SK-N-MC (cell line): ENCODE results near the gene SLC2A6.
"Not testable (repeated sequence)": the region's sequence is repeated elsewhere in the genome, so short reads cannot be mapped to it uniquely, and the experiment has no call there.

Experiments
- DNase-seq: peaks from one replicate; pipeline ENCODE4 v3.0.0-alpha.2; 2011; ENCODE audit warnings: low read depth, low spot score
- H3K27ac ChIP-seq: fragments of 200-600 bp; sonication (generic); 2 replicates; pipeline ENCODE4 v1.5.1; 2016; ENCODE audit warnings: mixed run types
- H3K36me3 ChIP-seq: fragments of 200-600 bp; sonication (generic); 2 replicates; pipeline ENCODE4 v1.6.1; 2017; ENCODE audit warnings: antibody characterized with exemption, low read length, mixed read lengths; ENCODE audit not compliant: insufficient read depth
- H3K4me3 ChIP-seq: fragments of 200-600 bp; sonication (generic); 2 replicates; pipeline ENCODE4 v1.5.1; 2016
- H3K9ac ChIP-seq: fragments of 200-600 bp; sonication (generic); 2 replicates; pipeline ENCODE4 v1.8.0; 2017; ENCODE audit warnings: mixed run types, mixed read lengths; ENCODE audit not compliant: insufficient read length
- H3K9me3 ChIP-seq: fragments of 200-600 bp; sonication (generic); 2 replicates; pipeline ENCODE4 v1.6.1; 2017; ENCODE audit warnings: low read depth, mild to moderate bottlenecking, antibody characterized with exemption, low read length, moderate library complexity, mixed read lengths
- EZH2 ChIP-seq: fragments of 200-600 bp; sonication (generic); IDR thresholded peaks from one replicate; pipeline ENCODE4 v1.6.1; 2017; ENCODE audit warnings: antibody characterized with exemption
- FOXP2 ChIP-seq: optimal IDR thresholded peaks from 2 replicates; pipeline ENCODE3; 2011; ENCODE audit warnings: mild to moderate bottlenecking, moderate library complexity; ENCODE audit not compliant: insufficient read depth; ENCODE audit errors: extremely low read length, control extremely low read depth
- POLR2AphosphoS5 ChIP-seq: IDR thresholded peaks from 2 replicates; pipeline ENCODE4 v1.6.1; 2012; ENCODE audit warnings: mild to moderate bottlenecking, low read depth, low read length, borderline replicate concordance

Gene SLC2A6

DNA sequence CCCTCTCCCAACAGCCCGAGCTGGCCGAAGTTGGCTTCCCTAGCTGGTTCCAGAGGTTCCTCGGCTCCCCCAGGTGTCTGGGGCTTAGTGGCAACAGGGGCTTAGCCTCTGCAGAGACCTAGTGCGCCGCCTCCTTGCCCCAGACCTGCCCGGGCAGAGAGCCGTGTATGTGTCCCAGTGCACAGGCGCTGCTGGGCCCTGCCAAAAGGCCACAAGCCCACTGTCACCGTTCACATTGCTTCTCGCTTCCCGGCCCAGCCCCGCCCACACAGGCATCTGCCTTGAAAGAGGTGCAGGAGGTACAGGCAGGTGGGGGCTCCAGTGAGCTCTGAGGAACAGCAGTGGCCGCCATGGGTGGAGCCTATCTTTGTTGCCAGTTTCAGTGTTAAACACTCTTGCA, 21.7 kb downstream of the SLC2A6 start:
- no peaks in the 10 kb centered on the region for H3K36me3 ChIP-seq
- H3K9ac ChIP-seq: no peak overlapping the region
- no peak overlapping the region for H3K27ac ChIP-seq
- DNase-seq: no peak
- no peaks in the 10 kb centered on the region for H3K9me3 ChIP-seq
- TF ChIP-seq EZH2: no peak
- H3K4me3 ChIP-seq: no peak overlapping the region

DNA sequence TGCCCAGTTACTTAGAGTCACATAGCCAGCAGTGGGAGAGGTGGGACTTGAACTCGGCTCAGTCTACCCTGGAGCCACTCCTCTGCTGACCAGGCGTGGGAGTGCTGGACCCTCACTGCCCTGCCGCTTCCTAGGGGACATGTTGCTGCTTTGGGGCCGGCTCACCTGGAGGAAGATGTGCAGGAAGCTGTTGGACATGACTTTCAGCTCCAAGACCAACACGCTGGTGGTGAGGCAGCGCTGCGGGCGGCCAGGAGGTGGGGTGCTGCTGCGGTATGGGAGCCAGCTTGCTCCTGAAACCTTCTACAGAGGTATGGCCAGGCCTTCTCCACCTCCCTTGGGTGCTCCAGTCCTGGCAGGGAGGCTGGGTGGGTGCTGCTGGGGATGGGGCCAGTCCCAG, 22.5 kb downstream of the SLC2A6 start:
- H3K9me3 ChIP-seq: no peaks in the 10 kb centered on the region
- H3K4me3 ChIP-seq: no peak overlapping the region
- no peak overlapping the region for H3K9ac ChIP-seq
- H3K27ac ChIP-seq: no peak overlapping the region
- H3K36me3 ChIP-seq: no peaks in the 10 kb centered on the region
- TF ChIP-seq FOXP2: no peak
- no peak for TF ChIP-seq EZH2
- TF ChIP-seq POLR2AphosphoS5: no peak
- DNase-seq: no peak

DNA sequence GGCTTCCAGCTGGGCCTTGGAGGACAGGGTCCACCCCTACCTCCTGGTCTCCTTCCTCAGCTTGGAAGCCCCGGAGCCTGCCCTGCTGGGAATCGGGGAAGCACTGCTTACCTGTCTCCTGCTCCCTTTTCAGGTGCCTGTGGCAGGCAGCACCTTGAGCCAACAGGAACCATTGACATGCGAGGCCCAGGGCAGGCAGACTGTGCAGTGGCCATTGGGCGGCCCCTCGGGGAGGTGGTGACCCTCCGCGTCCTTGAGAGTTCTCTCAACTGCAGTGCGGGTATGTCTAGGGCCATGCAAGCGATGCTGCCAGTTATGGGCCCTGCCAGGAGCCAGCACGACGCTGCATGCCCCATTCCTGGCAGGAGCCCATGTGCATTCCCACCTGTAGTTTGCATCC, 23.0 kb downstream of the SLC2A6 start:
- TF ChIP-seq FOXP2: no peak
- Histone ChIP-seq H3K9ac (no peak overlapping the region), H3K27ac (no peak overlapping the region), H3K4me3 (no peak overlapping the region), H3K9me3 (no peaks in the 10 kb centered on the region), H3K36me3 (no peaks in the 10 kb centered on the region)
- no peak for DNase-seq

DNA sequence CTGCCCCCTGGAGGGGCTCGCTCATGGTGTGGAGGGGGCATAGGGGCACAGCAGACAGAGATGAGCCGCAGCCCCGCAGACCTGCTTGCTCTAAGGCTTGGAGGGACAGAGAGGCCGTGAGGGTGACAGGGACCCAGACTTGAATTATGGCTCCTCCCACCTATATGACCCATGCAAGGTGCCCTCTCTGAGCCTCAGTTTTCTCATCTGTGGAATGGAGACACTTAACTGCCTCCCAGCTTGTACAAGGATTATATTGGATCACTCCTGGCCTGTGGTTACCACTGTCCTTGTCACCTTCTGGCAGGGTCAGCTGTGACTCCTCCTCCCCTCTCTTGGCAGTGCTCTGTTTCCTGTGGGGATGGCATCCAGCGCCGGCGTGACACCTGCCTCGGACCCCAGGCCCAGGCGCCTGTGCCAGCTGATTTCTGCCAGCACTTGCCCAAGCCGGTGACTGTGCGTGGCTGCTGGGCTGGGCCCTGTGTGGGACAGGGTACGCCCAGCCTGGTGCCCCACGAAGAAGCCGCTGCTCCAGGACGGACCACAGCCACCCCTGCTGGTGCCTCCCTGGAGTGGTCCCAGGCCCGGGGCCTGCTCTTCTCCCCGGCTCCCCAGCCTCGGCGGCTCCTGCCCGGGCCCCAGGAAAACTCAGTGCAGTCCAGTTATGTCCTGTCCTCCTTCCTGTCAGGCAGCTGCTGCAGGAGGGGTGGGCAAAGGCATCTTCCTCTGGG, 23.8 kb downstream of the SLC2A6 start:
- Histone ChIP-seq H3K9me3 (no peaks in the 10 kb centered on the region), H3K36me3 (no peaks in the 10 kb centered on the region), H3K27ac (no peak overlapping the region), H3K4me3 (no peak overlapping the region), H3K9ac (no peak overlapping the region)
- no peak for DNase-seq
- TF ChIP-seq POLR2AphosphoS5 (no peak), EZH2 (no peak)

DNA sequence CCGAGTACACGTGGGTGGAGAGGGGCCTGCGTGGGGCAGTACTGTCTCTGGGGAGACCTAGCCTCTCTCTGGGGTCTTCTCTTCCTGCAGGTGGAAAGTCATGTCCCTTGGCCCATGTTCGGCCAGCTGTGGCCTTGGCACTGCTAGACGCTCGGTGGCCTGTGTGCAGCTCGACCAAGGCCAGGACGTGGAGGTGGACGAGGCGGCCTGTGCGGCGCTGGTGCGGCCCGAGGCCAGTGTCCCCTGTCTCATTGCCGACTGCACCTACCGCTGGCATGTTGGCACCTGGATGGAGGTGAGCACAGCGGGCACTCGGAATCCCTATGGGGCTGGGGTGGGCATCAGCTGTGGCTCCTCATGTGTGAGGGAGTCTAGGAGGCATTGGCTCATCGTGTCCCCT, 24.6 kb downstream of the SLC2A6 start:
- Histone ChIP-seq H3K9me3 (no peaks in the 10 kb centered on the region), H3K36me3 (no peaks in the 10 kb centered on the region), H3K4me3 (no peak overlapping the region), H3K9ac (no peak overlapping the region), H3K27ac (no peak overlapping the region)
- TF ChIP-seq EZH2 (no peak), FOXP2 (no peak), POLR2AphosphoS5 (no peak)
- no peak for DNase-seq

DNA sequence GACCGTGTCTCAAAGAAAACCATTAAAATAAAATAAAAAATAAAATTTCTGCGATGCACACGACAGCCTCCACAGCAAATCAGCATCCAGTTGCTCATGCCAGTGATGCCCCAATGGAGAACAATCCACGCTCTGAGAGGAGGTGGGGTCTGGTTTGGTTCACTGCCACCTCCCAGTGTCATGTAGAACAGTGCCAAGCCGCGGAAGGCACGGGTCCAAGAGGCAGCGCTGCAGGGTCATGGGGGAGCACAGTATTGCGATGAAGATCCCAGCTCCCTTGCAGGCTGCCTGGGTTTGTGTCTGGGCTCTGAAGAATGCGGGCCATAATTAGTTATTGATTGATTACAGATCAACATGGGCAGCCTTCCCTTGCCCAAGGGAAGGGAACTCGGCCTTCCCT, 25.2 kb downstream of the SLC2A6 start:
- no peak overlapping the region for H3K9ac ChIP-seq
- no peak overlapping the region for H3K4me3 ChIP-seq
- H3K27ac ChIP-seq: no peak overlapping the region
- no peaks in the 10 kb centered on the region for H3K9me3 ChIP-seq
- DNase-seq: no peak
- TF ChIP-seq EZH2 (no peak), POLR2AphosphoS5 (no peak), FOXP2 (no peak)
- no peaks in the 10 kb centered on the region for H3K36me3 ChIP-seq

DNA sequence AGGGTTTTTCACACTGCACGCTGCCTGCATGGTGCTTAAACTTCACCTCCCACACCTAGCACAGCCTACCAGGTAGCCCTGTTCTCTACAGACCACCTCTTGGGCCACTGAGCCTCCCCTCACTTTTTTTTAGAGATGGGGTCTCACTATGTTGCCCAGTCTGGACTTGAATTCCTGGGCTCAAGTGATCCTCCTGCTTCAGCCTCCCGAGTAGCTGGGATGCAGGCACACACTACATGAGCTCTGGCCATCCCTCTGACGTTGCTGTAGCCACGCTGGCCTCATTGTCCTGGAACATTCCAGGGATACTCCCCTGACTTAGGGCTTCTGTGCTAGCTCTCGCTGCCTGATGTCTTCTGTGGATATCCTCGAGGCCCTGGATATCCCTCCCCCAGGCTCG, 26.3 kb downstream of the SLC2A6 start:
- Histone ChIP-seq H3K27ac (no peak overlapping the region), H3K4me3 (no peak overlapping the region), H3K9ac (no peak overlapping the region), H3K36me3 (no peaks in the 10 kb centered on the region), H3K9me3 (no peaks in the 10 kb centered on the region)
- DNase-seq: no peak
- TF ChIP-seq FOXP2: no peak
- TF ChIP-seq EZH2: no peak
- no peak for TF ChIP-seq POLR2AphosphoS5

DNA sequence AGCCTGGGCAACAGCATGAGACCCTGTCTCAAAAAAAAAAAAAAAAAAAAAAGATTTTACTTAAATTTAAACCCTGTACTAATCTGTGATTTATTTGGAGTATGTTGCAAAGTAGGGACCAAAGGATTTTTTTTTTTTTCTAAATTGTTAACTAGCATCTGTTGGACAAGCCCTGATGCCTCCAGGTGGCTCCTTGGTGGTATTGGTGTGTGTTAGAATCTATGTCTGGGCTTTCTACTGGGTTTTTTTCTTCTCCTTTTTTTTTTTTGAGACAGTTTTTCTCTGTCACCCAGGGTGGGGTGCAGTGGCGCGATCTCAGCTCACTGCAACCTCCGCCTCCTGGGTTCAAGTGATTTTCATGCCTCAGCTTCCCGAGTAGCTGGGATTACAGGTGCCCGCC, 27.0 kb downstream of the SLC2A6 start:
- H3K9me3 ChIP-seq, H3K9ac ChIP-seq, DNase-seq, H3K4me3 ChIP-seq, H3K36me3 ChIP-seq, H3K27ac ChIP-seq: not testable (repeated sequence)

DNA sequence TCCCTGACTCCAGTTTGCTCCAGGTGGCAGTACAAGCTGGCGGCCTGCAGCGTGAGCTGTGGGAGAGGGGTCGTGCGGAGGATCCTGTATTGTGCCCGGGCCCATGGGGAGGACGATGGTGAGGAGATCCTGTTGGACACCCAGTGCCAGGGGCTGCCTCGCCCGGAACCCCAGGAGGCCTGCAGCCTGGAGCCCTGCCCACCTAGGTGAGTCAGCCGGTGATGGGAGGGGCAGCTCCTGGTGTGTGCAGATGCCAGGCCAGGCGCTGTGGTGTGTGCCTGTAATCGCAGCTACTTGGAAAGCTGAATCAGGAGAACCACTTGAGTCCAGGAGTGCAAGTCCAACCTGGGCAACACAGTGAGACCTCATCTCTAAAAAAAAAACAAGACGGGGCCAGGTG, 29.1 kb downstream of the SLC2A6 start:
- H3K9me3 ChIP-seq: no peaks in the 10 kb centered on the region
- no peak overlapping the region for H3K27ac ChIP-seq
- H3K36me3 ChIP-seq: no peaks in the 10 kb centered on the region
- no peak overlapping the region for H3K9ac ChIP-seq
- H3K4me3 ChIP-seq: no peak overlapping the region
- TF ChIP-seq EZH2 (no peak), FOXP2 (no peak), POLR2AphosphoS5 (no peak)
- no peak for DNase-seq

DNA sequence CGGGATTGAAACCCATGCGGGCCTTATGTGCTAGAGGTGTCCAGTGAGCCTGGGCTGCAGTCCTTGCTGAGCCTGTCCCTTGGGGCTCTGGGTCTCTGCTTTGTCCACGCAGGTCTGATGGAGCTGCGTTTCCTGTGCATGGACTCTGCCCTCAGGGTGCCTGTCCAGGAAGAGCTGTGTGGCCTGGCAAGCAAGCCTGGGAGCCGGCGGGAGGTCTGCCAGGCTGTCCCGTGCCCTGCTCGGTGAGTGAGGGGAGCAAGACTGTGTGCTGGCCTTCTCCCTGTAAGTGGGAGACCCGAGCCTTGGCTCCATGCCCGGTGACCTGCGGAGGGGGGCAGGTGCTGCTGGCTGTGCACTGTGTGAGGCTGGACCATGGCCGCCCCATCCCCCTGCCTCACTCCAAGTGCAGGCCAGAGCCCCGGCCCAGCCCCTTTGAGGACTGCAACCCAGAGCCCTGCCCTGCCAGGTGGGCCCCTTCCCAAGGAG, 30.4 kb downstream of the SLC2A6 start:
- Histone ChIP-seq H3K4me3 (no peak overlapping the region), H3K27ac (no peak overlapping the region), H3K9ac (no peak overlapping the region), H3K9me3 (no peaks in the 10 kb centered on the region), H3K36me3 (no peaks in the 10 kb centered on the region)
- no peak for TF ChIP-seq FOXP2
- TF ChIP-seq POLR2AphosphoS5: no peak
- no peak for TF ChIP-seq EZH2
- no peak for DNase-seq
